ENCODE data around the gene EPGN.

Gene EPGN

DNA sequence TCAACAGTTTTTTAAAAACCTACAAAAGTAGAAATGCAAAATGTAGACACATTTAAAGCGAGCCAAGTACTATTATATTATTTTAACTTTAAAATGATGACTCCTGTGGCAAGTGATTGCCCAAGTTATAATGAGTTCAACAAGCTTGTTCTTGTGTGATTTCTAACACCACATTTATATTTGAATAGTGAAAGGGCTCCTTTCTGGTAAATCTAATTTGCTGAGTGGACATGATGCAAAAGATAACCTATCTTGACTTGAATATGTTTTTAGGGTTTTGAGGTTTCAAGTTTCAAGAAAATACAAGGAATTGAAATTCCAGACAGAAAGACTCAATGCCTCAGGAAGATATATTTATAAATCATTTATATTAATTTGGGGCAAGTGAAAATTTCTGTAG is 1.1 kb upstream of the EPGN start:
- in situ Hi-C loops (cut with HindIII; ENCODE audit: low sequenced_read_pairs) = loop anchor here (5.0 to 25.0 kb wide), 2 partner anchors 80 to 120 kb away; no protein-coding TSS in a partner anchor

DNA sequence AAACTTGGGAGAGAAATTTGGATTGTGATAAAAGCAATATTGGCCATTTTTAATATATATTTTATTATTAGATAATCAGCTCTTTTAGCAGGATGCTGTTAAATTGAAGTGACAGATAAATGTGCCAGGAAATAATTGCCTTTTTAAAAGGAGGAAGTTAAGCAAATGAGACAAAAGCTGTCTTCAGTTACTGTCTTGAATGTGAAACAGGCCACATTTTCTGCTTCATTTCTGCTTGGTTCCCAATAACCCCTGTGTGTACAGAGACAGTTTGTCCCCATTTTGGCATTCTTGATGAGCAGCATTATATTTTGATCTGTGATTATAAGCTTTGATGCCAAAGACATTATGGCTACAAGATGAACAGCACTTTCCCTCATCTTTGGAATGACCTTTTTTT is 953 bp downstream of the EPGN start:
- in situ Hi-C loops (cut with HindIII; ENCODE audit: low sequenced_read_pairs) = loop anchor here (5.0 to 25.0 kb wide), 2 partner anchors 82 to 122 kb away; no protein-coding TSS in a partner anchor

DNA sequence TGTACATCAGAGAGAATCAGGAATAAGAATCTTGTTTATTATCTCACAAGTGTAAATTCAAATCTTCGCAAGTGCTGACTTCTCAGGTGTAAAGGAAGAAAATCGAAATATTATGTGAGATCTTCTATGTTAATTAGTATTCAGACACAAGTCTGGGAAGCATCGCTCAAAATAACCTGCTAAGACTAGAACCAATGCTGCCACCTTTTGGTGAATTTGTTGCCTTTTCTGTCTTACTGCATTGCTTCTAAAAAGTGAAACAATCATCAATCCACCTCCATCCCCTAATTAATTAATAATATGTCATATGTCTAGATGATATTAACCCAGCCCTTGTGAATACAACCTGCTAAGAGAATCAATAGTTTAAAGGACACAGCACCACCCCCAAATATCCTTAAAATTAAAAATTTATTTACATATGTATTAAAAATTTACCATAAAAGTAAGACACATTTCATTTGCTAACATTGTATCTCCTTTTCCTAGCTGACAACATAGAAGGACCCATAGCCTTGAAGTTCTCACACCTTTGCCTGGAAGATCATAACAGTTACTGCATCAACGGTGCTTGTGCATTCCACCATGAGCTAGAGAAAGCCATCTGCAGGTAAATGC is 3.5 kb downstream of the EPGN start:
- in situ Hi-C loops (cut with HindIII; ENCODE audit: low sequenced_read_pairs) = loop anchor here (25.0 kb wide), 1 partner anchor 125 kb away; no protein-coding TSS in a partner anchor

DNA sequence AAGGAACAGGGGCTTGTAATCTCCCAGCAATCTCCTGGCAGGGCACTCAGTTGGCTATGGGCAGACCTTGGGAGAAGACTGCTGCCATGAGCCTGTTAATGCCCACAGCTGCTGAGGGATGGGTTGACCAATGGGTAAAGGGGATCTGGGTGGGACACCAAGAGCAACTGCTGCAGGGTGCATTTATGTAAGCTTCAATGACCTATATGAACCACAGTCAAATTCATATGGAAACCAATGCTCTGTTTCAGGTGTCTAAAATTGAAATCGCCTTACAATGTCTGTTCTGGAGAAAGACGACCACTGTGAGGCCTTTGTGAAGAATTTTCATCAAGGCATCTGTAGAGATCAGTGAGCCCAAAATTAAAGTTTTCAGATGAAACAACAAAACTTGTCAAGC is 6.1 kb downstream of the EPGN start:
- in situ Hi-C loops (cut with HindIII; ENCODE audit: low sequenced_read_pairs) = loop anchor here (25.0 kb wide), 1 partner anchor 127 kb away; no protein-coding TSS in a partner anchor

GRCh38 chr4:74314944-74315343 is 6.7 kb downstream of the EPGN start:
- in situ Hi-C loops (cut with HindIII; ENCODE audit: low sequenced_read_pairs) = loop anchor here (5.0 to 25.0 kb wide), 2 partner anchors 62 to 128 kb away; no protein-coding TSS in a partner anchor

DNA sequence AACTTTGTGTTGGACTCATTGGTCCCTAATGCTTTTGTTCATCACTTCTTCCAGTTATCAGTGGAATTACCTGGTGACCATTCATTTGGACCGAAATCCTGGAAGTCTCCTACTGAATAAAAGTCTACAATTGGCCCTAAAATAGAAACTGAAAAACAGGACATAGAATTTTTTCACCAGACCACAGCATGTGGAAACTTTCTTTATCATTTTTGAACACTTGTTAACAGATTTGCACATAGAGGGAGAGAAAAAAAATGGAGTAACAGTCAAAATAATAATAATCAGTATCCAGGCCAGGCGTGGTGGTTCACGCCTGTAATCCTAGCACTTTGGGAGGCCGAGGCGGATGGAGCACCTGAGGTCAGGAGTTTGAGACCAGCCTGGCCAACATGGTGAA is 7.1 kb downstream of the EPGN start:
- in situ Hi-C loops (cut with HindIII; ENCODE audit: low sequenced_read_pairs) = loop anchor here (5.0 to 25.0 kb wide), 2 partner anchors 62 to 128 kb away; no protein-coding TSS in a partner anchor

GRCh38 chr4:74316397-74316796 is 8.1 kb downstream of the EPGN start:
- in situ Hi-C loops (cut with HindIII; ENCODE audit: low sequenced_read_pairs) = loop anchor here (5.0 to 25.0 kb wide), 2 partner anchors 61 to 129 kb away; no protein-coding TSS in a partner anchor

- in situ Hi-C loops (cut with HindIII; ENCODE audit: low sequenced_read_pairs) = loop anchor here (5.0 to 25.0 kb wide), 2 partner anchors 60 to 130 kb away; no protein-coding TSS in a partner anchor
Measured at GRCh38 chr4:74317616-74318246, 9.5 kb downstream of the EPGN start.

- in situ Hi-C loops (cut with HindIII; ENCODE audit: low sequenced_read_pairs) = loop anchor here (5.0 to 25.0 kb wide), 2 partner anchors 59 to 131 kb away; no protein-coding TSS in a partner anchor
Measured at GRCh38 chr4:74318276-74318675, 10.0 kb downstream of the EPGN start.

DNA sequence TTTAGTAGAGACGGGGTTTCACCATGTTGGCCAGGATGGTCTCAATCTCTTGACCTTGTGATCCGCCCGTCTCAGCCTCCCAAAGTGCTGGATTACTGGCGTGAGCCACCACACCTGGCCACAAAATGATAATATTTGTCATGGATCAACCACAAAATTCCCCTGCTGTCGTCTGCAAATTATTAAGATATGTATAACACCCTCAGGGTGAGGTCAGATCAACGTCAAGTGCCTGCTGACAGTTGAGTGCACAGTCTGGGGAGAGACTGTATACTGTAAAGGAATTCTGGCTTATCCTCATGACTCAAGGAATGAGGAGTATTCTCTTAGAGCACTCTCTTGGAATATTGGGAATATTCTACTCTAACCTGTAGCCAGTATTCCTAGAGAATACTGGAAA is 11.2 kb downstream of the EPGN start:
- in situ Hi-C loops (cut with HindIII; ENCODE audit: low sequenced_read_pairs) = loop anchor here (5.0 to 25.0 kb wide), 2 partner anchors 58 to 132 kb away; no protein-coding TSS in a partner anchor

GRCh38 chr4:74320559-74321118 is 12.4 kb downstream of the EPGN start:
- in situ Hi-C loops (cut with HindIII; ENCODE audit: low sequenced_read_pairs) = loop anchor here (25.0 kb wide), 1 partner anchor 133 kb away; no protein-coding TSS in a partner anchor

- in situ Hi-C loops (cut with HindIII; ENCODE audit: low sequenced_read_pairs) = loop anchor here (25.0 kb wide), 1 partner anchor 135 kb away; no protein-coding TSS in a partner anchor
Measured at GRCh38 chr4:74322301-74322700, 14.0 kb downstream of the EPGN start.

- in situ Hi-C loops (cut with HindIII; ENCODE audit: low sequenced_read_pairs) = loop anchor here (25.0 kb wide), 1 partner anchor 136 kb away; no protein-coding TSS in a partner anchor
Measured at GRCh38 chr4:74323663-74324062, 15.4 kb downstream of the EPGN start.

GRCh38 chr4:74324262-74324661 is 16.0 kb downstream of the EPGN start:
- in situ Hi-C loops (cut with HindIII; ENCODE audit: low sequenced_read_pairs) = loop anchor here (25.0 kb wide), 1 partner anchor 137 kb away; no protein-coding TSS in a partner anchor

- in situ Hi-C loops (cut with HindIII; ENCODE audit: low sequenced_read_pairs) = no loop called here
Measured at GRCh38 chr4:74325886-74326285, 17.6 kb downstream of the EPGN start.

- in situ Hi-C loops (cut with HindIII; ENCODE audit: low sequenced_read_pairs) = no loop called here
Measured at GRCh38 chr4:74327762-74328161, 19.5 kb downstream of the EPGN start.

- in situ Hi-C loops (cut with HindIII; ENCODE audit: low sequenced_read_pairs) = no loop called here
Measured at GRCh38 chr4:74328501-74328900, 20.2 kb downstream of the EPGN start.

- in situ Hi-C loops (cut with HindIII; ENCODE audit: low sequenced_read_pairs) = no loop called here
Measured at GRCh38 chr4:74329307-74329706, 21.0 kb downstream of the EPGN start.

DNA sequence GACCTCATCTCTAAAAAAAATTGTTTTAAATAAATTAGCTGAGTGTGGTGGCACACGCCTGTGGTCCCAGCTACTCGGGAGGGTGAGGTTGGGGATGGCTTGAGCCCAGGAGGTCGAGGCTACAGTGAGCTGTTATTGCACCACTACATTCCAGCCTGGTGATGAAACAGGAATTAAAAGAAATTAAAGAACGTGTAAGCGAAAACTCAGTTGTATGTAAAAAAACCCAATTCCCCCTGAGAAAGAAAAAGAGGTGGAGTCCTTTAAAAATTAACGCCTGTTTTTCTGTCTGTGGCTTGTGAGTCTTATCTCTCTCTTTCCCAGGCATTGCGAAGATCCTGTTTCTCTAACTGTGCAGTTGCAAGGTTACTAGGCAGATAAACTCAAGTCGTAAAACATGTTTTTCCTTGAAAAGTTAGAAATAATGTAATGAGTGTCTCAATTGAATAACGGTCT is 22.1 kb downstream of the EPGN start:
- in situ Hi-C loops (cut with HindIII; ENCODE audit: low sequenced_read_pairs) = no loop called here

GRCh38 chr4:74331252-74331651 is 23.0 kb downstream of the EPGN start:
- in situ Hi-C loops (cut with HindIII; ENCODE audit: low sequenced_read_pairs) = no loop called here

DNA sequence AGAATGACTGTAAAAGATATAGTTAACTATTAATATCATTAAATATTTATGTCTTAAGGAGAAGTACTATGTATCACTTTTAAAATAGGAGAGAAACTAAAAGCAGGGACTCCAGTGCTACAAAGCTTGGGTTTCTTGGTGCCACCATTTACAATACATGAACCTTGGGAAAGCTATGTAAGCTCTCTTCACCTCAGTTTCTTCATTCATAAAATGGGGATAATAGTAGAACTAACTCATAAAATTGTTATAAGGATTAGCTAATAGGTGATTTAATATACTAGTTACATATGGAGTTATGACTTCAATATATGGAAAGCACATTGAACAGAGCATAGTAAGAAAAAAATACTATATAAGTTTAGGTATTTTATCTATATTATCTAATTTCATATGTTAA is 23.7 kb downstream of the EPGN start:
- in situ Hi-C loops (cut with HindIII; ENCODE audit: low sequenced_read_pairs) = no loop called here
